ENCODE measurements around the gene TECR. TPM values are rescaled to one million over a fixed set of nuclear protein-coding genes. Genes with fewer than 3 reads are reported as not detected.

TECR gene
- total and polyA plus RNA-seq, 9 of the 15 experiments (the other 6 are each of a cell fraction or from before 2014, with no cell fraction given): 29.3 to 211 (median 81.4) TPM

GRCh38 chr19:14496029-14496833 lies 33.2 kb upstream of the TECR start, which contains the start of gene GIPC1 (continued):
- TF ChIP-seq SREBF1 (IDR thresholded peaks at IDR 0.05; ENCODE audit: borderline replicate concordance, low read depth, low read length): peak; percentile 95
- no peak for TF ChIP-seq GTF2B (IDR thresholded peaks at IDR 0.05; ENCODE audit: extremely low read depth, insufficient read length)
- TF ChIP-seq ATF7 (IDR thresholded peaks at IDR 0.05): peak; percentile 100
- TF ChIP-seq PHB (CRISPR knock-in tag; IDR thresholded peaks at IDR 0.05): no peak
- TF ChIP-seq PRDM10 (IDR thresholded peaks at IDR 0.05; ENCODE audit: partially characterized antibody): peak; percentile 99
- TF ChIP-seq ZNF217 (CRISPR knock-in tag; IDR thresholded peaks at IDR 0.05): no peak
- TF ChIP-seq ZNF79 (CRISPR knock-in tag; IDR thresholded peaks at IDR 0.05; ENCODE audit: low read depth): no peak
- TF ChIP-seq SNRNP70 (optimal IDR thresholded peaks at IDR 0.05; ENCODE audit: low read depth, low read length): no peak
- TF ChIP-seq HNRNPH1 (optimal IDR thresholded peaks at IDR 0.05; ENCODE audit: low read depth, low read length): no peak
- TF ChIP-seq TSHZ1 (CRISPR knock-in tag; IDR thresholded peaks at IDR 0.05): no peak
- TF ChIP-seq PHF20 (IDR thresholded peaks at IDR 0.05; ENCODE audit: partially characterized antibody): no peak
- no peak for TF ChIP-seq ZBED1 (IDR thresholded peaks at IDR 0.05)
- TF ChIP-seq ZNF280A (IDR thresholded peaks at IDR 0.05; ENCODE audit: low read depth, partially characterized antibody): no peak
- TF ChIP-seq CTCF (IDR thresholded peaks at IDR 0.05 in 2 of 3, conservative IDR thresholded peaks at IDR 0.05 in 1 of 3; ENCODE audit: insufficient read depth in 2 of 3, low read depth in 1 of 3, low read length in 3 of 3): no peak
- TF ChIP-seq ZNF551 (CRISPR knock-in tag; IDR thresholded peaks at IDR 0.05): no peak
